ENCODE measurements around the gene ACOT11. TPM values are rescaled to one million over a fixed set of nuclear protein-coding genes. Genes with fewer than 3 reads are reported as not detected.

The ACOT11 gene
- total RNA-seq, 2 donors from 2014 or later = 5.6 to 6.0 TPM

DNA sequence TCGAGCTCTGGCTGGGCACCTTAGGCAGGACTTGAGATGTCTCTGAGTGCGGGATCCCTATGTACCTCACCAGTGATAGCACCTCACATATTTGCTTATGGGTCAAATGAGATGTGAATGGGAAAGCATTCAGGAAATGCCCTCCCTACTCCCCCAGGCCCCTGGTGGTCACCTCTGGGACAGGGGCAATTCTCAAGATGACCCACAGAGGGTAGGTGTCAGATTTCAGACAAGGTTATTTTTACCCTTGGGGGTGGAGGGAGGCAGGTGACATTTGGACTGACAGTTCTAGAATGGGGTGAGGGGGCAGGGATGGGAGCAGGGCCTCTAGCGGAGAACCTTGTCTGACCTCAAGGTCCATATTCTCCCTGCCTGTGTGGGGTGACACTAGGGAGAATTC lies 27.1 kb downstream of the ACOT11 start:
- Histone ChIP-seq H3K27ac (ENCODE audit: low read depth, low read length) (no peak overlapping the region), H3K4me3 (ENCODE audit: low read length) (no peak overlapping the region), H3K4me1 (ENCODE audit: control insufficient read depth, insufficient read depth, low read length) (no peaks in the 10 kb centered on the region), H3K9me3 (ENCODE audit: control insufficient read depth, low read length) (no peaks in the 10 kb centered on the region), H3K27me3 (ENCODE audit: control insufficient read depth, insufficient read depth, low read length, poor library complexity, severe bottlenecking) (no peaks in the 10 kb centered on the region), H3K36me3 (ENCODE audit: control insufficient read depth, insufficient read depth, low read length) (no peaks in the 10 kb centered on the region), H3K9ac (ENCODE audit: extremely low read depth, low read length, poor library complexity, severe bottlenecking) (no peak overlapping the region)
- TF ChIP-seq, protein P1, sequence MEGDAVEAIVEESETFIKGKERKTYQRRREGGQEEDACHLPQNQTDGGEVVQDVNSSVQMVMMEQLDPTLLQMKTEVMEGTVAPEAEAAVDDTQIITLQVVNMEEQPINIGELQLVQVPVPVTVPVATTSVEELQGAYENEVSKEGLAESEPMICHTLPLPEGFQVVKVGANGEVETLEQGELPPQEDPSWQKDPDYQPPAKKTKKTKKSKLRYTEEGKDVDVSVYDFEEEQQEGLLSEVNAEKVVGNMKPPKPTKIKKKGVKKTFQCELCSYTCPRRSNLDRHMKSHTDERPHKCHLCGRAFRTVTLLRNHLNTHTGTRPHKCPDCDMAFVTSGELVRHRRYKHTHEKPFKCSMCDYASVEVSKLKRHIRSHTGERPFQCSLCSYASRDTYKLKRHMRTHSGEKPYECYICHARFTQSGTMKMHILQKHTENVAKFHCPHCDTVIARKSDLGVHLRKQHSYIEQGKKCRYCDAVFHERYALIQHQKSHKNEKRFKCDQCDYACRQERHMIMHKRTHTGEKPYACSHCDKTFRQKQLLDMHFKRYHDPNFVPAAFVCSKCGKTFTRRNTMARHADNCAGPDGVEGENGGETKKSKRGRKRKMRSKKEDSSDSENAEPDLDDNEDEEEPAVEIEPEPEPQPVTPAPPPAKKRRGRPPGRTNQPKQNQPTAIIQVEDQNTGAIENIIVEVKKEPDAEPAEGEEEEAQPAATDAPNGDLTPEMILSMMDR (conservative IDR thresholded peaks at IDR 0.05) = peak; percentile 72
- no peaks in the 10 kb centered on the region for H3K27me3 Mint-ChIP-seq (ENCODE audit: insufficient read depth)
- 86 to 100% methylated on average over 1 to 3 of the region's 3 CpGs for WGBS, 2 experiments (ENCODE audit: insufficient coverage in 1 of 2, insufficient read length in 1 of 2)
- H3K4me3 Mint-ChIP-seq = no peak overlapping the region
- DNase-seq = peak; percentile 67
- peaks cover 15% of the 10 kb centered on the region for H3K4me1 Mint-ChIP-seq
- no peak overlapping the region for H3K27ac Mint-ChIP-seq
- no peaks in the 10 kb centered on the region for H3K36me3 Mint-ChIP-seq (ENCODE audit: low read depth)
- no peaks in the 10 kb centered on the region for H3K9me3 Mint-ChIP-seq

- H3K36me3 Mint-ChIP-seq (ENCODE audit: low read depth) = no peaks in the 10 kb centered on the region
- Histone ChIP-seq H3K4me3 (ENCODE audit: low read length) (no peak overlapping the region), H3K27ac (ENCODE audit: low read depth, low read length) (no peak overlapping the region), H3K9ac (ENCODE audit: extremely low read depth, low read length, poor library complexity, severe bottlenecking) (no peak overlapping the region), H3K4me1 (ENCODE audit: control insufficient read depth, insufficient read depth, low read length) (no peaks in the 10 kb centered on the region), H3K36me3 (ENCODE audit: control insufficient read depth, insufficient read depth, low read length) (no peaks in the 10 kb centered on the region), H3K27me3 (ENCODE audit: control insufficient read depth, insufficient read depth, low read length, poor library complexity, severe bottlenecking) (no peaks in the 10 kb centered on the region), H3K9me3 (ENCODE audit: control insufficient read depth, low read length) (no peaks in the 10 kb centered on the region)
- WGBS, 2 experiments (ENCODE audit: insufficient coverage in 1 of 2, insufficient read length in 1 of 2) = 89% methylated on average over 8 of the region's 8 CpGs
- no peak overlapping the region for H3K4me3 Mint-ChIP-seq
- DNase-seq = no peak
- TF ChIP-seq, protein P1 (conservative IDR thresholded peaks at IDR 0.05) = no peak
- H3K9me3 Mint-ChIP-seq = no peaks in the 10 kb centered on the region
- no peaks in the 10 kb centered on the region for H3K27me3 Mint-ChIP-seq (ENCODE audit: insufficient read depth)
- no peak overlapping the region for H3K27ac Mint-ChIP-seq
- H3K4me1 Mint-ChIP-seq = peaks cover 15% of the 10 kb centered on the region
These were observed 27.7 kb downstream of the ACOT11 start for GRCh38 chr1:54575605-54576290.

DNA sequence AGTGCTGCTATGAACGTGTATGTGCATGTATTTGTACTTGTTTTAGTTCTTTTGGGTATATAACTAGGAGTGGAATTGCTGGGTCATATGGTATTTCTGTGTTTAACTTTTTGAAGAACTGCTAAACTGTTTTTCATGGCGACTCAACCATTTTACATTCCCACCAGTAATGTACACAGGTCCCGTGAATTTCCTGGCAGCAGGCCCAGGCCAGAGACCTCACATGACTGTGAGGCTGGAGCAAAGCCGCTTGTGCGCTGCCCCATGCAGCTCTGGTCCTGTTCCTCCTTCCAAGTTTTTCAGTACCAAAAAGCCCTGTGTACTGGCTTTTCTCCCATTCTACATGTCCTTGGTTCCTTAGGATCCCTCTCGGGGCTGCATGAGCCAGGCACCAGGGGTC lies 29.6 kb downstream of the ACOT11 start:
- Histone ChIP-seq H3K27me3 (ENCODE audit: control insufficient read depth, insufficient read depth, low read length, poor library complexity, severe bottlenecking) (no peaks in the 10 kb centered on the region), H3K9me3 (ENCODE audit: control insufficient read depth, low read length) (no peaks in the 10 kb centered on the region), H3K36me3 (ENCODE audit: control insufficient read depth, insufficient read depth, low read length) (no peaks in the 10 kb centered on the region), H3K4me1 (ENCODE audit: control insufficient read depth, insufficient read depth, low read length) (no peaks in the 10 kb centered on the region), H3K9ac (ENCODE audit: extremely low read depth, low read length, poor library complexity, severe bottlenecking) (no peak overlapping the region), H3K4me3 (ENCODE audit: low read length) (no peak overlapping the region), H3K27ac (ENCODE audit: low read depth, low read length) (no peak overlapping the region)
- 89 to 96% methylated on average over 3 to 6 of the region's 6 CpGs for WGBS, 2 experiments (ENCODE audit: insufficient coverage in 1 of 2, insufficient read length in 1 of 2)
- H3K27ac Mint-ChIP-seq = no peak overlapping the region
- DNase-seq = no peak
- no peak overlapping the region for H3K4me3 Mint-ChIP-seq
- H3K9me3 Mint-ChIP-seq = no peaks in the 10 kb centered on the region
- TF ChIP-seq, protein P1 (conservative IDR thresholded peaks at IDR 0.05) = no peak
- H3K27me3 Mint-ChIP-seq (ENCODE audit: insufficient read depth) = no peaks in the 10 kb centered on the region
- H3K36me3 Mint-ChIP-seq (ENCODE audit: low read depth) = no peaks in the 10 kb centered on the region
- H3K4me1 Mint-ChIP-seq = no peaks in the 10 kb centered on the region

Data from endodermal cell (in vitro differentiated cells).